Limb (tissue), 2 donors: ENCODE measurements around the gene ARPP21.
"Not testable (repeated sequence)": the region's sequence is repeated elsewhere in the genome, so short reads cannot be mapped to it uniquely, and the experiment has no call there.

Source experiments
- DNase-seq, 2 donors: peaks; one replicate each; pipeline ENCODE4 v3.0.0-alpha.2; 2016; ENCODE audit errors: extremely low spot score in 2 of 2

Gene ARPP21

GRCh38 chr3:35639254-35640186 is at the start of gene ARPP21:
TSS of gene ARPP21 (plus strand) at chr3:35639525. CDS start at chr3:35681752, 42,227 bp downstream.
- peak; percentile 38 to 68 for DNase-seq

- no peak for DNase-seq
Measured at GRCh38 chr3:35592589-35593295, 46.6 kb upstream of the ARPP21 start.

GRCh38 chr3:35594739-35595138 is 44.6 kb upstream of the ARPP21 start:
- no peak for DNase-seq

- DNase-seq, result no peak
Measured at GRCh38 chr3:35596335-35596995, 42.9 kb upstream of the ARPP21 start.

GRCh38 chr3:35597490-35597889 is 41.8 kb upstream of the ARPP21 start:
- DNase-seq, result no peak

- no peak for DNase-seq
Measured at GRCh38 chr3:35598804-35599203, 40.5 kb upstream of the ARPP21 start.

- DNase-seq, result no peak
Measured at GRCh38 chr3:35601959-35602358, 37.4 kb upstream of the ARPP21 start.

- DNase-seq, result no peak
Measured at GRCh38 chr3:35602395-35602936, 36.9 kb upstream of the ARPP21 start.

GRCh38 chr3:35616346-35616745 is 23.0 kb upstream of the ARPP21 start:
- no peak for DNase-seq

- no peak for DNase-seq
Measured at GRCh38 chr3:35617370-35617769, 22.0 kb upstream of the ARPP21 start.

GRCh38 chr3:35620238-35620637 is 19.1 kb upstream of the ARPP21 start:
- not testable (repeated sequence) for DNase-seq

- no peak for DNase-seq
Measured at GRCh38 chr3:35624698-35625097, 14.6 kb upstream of the ARPP21 start.

- no peak for DNase-seq
Measured at GRCh38 chr3:35633332-35634124, 5.8 kb upstream of the ARPP21 start.

- DNase-seq, result no peak
Measured at GRCh38 chr3:35635407-35635806, 3.9 kb upstream of the ARPP21 start.

- DNase-seq, result no peak
Measured at GRCh38 chr3:35635926-35636683, 3.2 kb upstream of the ARPP21 start.

- no peak for DNase-seq
Measured at GRCh38 chr3:35638251-35638979, 910 bp upstream of the ARPP21 start.

- peak in 1 of 2 donors; percentile 75 for DNase-seq
Measured at GRCh38 chr3:35638980-35639253, 408 bp upstream of the ARPP21 start.

GRCh38 chr3:35640190-35641165 is 1.2 kb downstream of the ARPP21 start:
- DNase-seq, result no peak

- no peak for DNase-seq
Measured at GRCh38 chr3:35641331-35641730, 2.0 kb downstream of the ARPP21 start.
